ENCODE measurements around the gene DISP3.

DISP3 gene

DNA sequence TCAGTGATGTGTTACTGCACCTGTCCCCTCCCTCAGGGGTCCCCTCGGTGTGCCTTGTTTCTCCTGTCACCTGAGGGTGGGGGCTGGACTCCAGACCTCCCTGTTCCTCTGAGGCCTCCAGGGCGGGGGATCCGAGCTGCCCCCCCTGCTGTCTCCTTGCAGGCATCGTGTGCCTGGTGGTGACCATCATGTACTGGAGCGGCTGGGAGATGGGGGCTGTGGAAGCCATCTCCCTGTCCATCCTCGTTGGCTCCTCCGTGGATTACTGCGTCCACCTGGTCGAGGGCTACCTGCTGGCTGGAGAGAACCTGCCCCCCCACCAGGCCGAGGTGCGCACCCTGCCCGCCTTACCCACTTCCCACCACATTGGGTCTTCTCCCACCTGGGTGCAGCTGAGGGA lies 56.4 kb downstream of the DISP3 start:
- no peak for DNase-seq (ENCODE audit: low read depth)
- TF ChIP-seq, protein P1, sequence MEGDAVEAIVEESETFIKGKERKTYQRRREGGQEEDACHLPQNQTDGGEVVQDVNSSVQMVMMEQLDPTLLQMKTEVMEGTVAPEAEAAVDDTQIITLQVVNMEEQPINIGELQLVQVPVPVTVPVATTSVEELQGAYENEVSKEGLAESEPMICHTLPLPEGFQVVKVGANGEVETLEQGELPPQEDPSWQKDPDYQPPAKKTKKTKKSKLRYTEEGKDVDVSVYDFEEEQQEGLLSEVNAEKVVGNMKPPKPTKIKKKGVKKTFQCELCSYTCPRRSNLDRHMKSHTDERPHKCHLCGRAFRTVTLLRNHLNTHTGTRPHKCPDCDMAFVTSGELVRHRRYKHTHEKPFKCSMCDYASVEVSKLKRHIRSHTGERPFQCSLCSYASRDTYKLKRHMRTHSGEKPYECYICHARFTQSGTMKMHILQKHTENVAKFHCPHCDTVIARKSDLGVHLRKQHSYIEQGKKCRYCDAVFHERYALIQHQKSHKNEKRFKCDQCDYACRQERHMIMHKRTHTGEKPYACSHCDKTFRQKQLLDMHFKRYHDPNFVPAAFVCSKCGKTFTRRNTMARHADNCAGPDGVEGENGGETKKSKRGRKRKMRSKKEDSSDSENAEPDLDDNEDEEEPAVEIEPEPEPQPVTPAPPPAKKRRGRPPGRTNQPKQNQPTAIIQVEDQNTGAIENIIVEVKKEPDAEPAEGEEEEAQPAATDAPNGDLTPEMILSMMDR (IDR thresholded peaks at IDR 0.05; ENCODE audit: low read depth, low read length), result no peak
- TF ChIP-seq POLR2A (IDR thresholded peaks at IDR 0.05; ENCODE audit: extremely low read depth, insufficient read length) (no peak), MYC (IDR thresholded peaks at IDR 0.05; ENCODE audit: low read depth, low read length) (no peak)
- TF ChIP-seq, protein P2, sequence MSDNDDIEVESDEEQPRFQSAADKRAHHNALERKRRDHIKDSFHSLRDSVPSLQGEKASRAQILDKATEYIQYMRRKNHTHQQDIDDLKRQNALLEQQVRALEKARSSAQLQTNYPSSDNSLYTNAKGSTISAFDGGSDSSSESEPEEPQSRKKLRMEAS (IDR thresholded peaks at IDR 0.05; ENCODE audit: low read depth, low read length), result no peak
- H3K4me3 ChIP-seq (ENCODE audit: low read depth, low read length), result no peak overlapping the region

DNA sequence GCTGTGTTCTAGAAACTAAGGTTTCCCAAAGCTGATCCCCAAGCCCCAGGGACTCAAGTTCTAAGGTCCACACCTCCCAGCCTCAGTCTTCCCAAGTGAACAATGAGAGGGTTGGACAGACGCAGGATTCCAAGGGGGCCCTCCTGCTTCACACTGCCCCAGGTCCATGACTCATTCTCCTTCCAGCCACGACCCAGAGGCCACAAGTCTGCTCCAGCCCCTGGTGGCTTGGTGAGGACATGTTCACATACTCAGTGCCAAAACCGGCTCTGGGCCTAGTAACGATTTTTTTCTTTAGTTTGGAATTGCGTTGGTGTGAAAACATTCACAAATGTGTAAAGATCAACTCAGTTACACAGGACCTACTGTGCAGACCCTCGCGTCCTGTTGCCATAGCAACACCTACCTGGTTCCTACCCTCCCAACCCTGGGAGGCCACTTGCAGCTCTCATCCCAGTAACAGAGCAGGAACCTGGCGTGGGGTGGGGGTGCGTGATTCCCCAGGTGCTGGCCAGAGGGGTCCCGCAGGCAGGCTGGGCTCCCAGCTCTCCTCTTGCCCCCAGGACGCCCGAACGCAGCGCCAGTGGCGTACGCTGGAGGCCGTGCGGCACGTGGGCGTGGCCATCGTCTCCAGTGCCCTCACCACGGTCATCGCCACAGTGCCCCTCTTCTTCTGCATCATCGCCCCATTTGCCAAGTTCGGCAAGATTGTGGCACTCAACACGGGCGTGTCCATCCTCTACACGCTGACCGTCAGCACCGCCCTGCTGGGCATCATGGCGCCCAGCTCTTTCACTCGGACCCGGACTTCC lies 57.0 kb downstream of the DISP3 start:
- TF ChIP-seq, protein P2 (IDR thresholded peaks at IDR 0.05; ENCODE audit: low read depth, low read length), result no peak
- no peak for TF ChIP-seq MYC (IDR thresholded peaks at IDR 0.05; ENCODE audit: low read depth, low read length)
- TF ChIP-seq, protein P1 (IDR thresholded peaks at IDR 0.05; ENCODE audit: low read depth, low read length), result no peak
- no peak for TF ChIP-seq POLR2A (IDR thresholded peaks at IDR 0.05; ENCODE audit: extremely low read depth, insufficient read length)
- peak; percentile 25 for DNase-seq (ENCODE audit: low read depth)
- H3K4me3 ChIP-seq (ENCODE audit: low read depth, low read length), result no peak overlapping the region

DNA sequence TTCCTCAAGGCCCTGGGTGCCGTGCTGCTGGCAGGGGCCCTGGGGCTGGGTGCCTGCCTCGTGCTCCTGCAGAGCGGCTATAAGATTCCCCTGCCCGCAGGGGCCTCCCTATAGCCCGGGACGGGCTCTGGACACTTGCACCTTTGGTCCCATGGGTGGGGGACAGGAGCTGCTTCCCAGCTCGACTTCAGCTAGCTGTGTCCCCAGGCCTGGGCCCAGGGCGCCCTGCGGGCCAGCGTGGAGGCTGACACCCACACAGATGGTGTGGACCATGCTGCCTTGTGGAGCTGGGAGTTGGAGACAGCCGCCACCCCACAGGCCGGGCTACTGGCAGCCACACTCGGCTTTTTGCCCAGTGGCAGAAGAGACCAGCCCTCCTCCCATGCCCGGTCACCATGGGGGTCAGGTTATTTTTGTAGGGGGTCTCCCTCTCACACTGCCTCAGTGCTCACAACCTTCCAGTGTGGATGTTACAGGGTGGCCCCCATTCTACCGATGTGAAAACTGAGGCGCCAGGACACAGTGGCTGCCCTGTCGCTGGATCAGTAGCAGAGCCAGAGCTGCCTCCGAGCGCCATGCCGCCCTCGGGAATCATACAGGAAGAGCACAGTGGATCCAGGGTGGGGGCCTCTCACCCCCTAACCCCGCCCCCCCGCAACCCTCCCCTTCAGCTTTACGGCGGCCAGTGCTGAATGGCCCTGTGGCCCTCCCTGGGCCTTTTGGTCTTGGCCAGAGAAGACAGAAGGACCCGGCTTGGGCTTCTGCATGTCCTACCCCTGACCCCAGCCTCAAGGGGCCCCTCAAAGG lies 57.8 kb downstream of the DISP3 start:
- TF ChIP-seq MYC (IDR thresholded peaks at IDR 0.05; ENCODE audit: low read depth, low read length) (no peak), POLR2A (IDR thresholded peaks at IDR 0.05; ENCODE audit: extremely low read depth, insufficient read length) (no peak)
- TF ChIP-seq, protein P2 (IDR thresholded peaks at IDR 0.05; ENCODE audit: low read depth, low read length), result no peak
- TF ChIP-seq, protein P1 (IDR thresholded peaks at IDR 0.05; ENCODE audit: low read depth, low read length), result no peak
- no peak overlapping the region for H3K4me3 ChIP-seq (ENCODE audit: low read depth, low read length)
- no peak for DNase-seq (ENCODE audit: low read depth)

DNA sequence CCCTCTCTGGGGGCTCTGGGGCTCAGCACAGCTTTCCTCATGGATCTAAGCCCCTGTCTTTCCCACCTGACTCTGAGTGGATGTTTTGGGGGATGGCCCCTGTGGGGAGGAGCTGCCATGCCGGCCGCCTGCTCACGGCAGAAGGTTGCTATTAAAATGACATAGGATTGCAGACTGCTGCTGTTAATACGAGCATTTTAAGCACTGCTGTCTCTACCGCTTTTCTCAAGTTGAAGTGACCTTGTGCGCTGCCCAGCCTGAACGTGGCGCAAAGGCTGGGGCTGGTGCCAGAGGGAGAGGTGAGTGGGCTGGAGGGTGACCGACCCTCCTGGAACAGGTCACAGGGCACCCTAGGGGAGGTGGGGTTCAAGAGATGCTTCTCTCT lies 58.4 kb downstream of the DISP3 start:
- no peak overlapping the region for H3K4me3 ChIP-seq (ENCODE audit: low read depth, low read length)
- DNase-seq (ENCODE audit: low read depth), result no peak
- TF ChIP-seq, protein P1 (IDR thresholded peaks at IDR 0.05; ENCODE audit: low read depth, low read length), result no peak
- TF ChIP-seq MYC (IDR thresholded peaks at IDR 0.05; ENCODE audit: low read depth, low read length) (no peak), POLR2A (IDR thresholded peaks at IDR 0.05; ENCODE audit: extremely low read depth, insufficient read length) (no peak)
- TF ChIP-seq, protein P2 (IDR thresholded peaks at IDR 0.05; ENCODE audit: low read depth, low read length), result no peak

DNA sequence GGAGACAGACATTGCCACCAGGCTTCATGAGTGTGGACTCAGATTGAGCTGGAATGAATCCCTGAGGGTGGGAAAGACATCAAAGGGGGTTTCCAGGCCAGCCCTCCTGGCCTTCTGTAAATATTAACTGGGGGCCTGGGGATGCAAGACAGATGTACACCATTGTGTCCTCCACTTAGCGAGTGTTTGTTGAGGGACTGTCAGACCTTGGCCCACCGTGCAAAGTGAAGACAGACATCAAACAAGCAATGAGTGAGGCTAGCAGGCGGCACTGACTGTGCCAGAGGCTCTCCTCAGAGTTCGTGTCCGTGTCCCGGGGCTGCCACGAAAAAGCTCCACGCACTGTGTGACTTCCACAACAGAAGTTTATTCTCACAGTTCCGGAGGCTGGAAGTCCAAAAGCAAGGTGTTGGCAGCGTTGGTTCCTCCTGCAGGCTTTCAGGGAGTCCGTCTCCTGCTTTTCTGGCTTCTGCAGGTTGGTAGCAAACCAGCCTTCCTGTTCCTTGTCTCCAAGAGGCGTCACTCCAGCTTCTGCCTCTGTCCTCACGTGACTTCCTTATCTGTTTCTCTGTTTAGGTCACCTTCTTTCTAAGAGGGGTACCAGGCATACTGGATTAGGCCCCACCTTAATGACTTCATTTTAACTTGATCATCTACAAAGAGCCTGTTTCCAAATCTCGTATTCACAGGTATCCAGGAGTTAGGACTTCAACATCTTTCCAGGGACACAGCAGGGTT lies 59.1 kb downstream of the DISP3 start:
- TF ChIP-seq, protein P2 (IDR thresholded peaks at IDR 0.05; ENCODE audit: low read depth, low read length), result no peak
- TF ChIP-seq, protein P1 (IDR thresholded peaks at IDR 0.05; ENCODE audit: low read depth, low read length), result no peak
- no peak overlapping the region for H3K4me3 ChIP-seq (ENCODE audit: low read depth, low read length)
- no peak for DNase-seq (ENCODE audit: low read depth)

Measured in NB4 (cell line).